Fibroblast of mammary gland (primary cell): Measurements from ENCODE around the gene GNB1.
"Not testable (repeated sequence)": the region's sequence is repeated elsewhere in the genome, so short reads cannot be mapped to it uniquely, and the experiment has no call there.

Experiments used
- DNase-seq: peaks from one replicate; pipeline ENCODE4 v3.0.0-alpha.2; 2010; ENCODE audit warnings: low read depth
- H3K4me3 ChIP-seq: 2 replicates; pipeline ENCODE4 v1.5.1; 2011; ENCODE audit warnings: low read depth, mild to moderate bottlenecking, low read length, moderate library complexity; ENCODE audit not compliant: control insufficient read depth
- TF ChIP-seq, protein P1 (sequence below): conservative IDR thresholded peaks from 2 replicates; pipeline ENCODE4 v1.5.1; 2011; ENCODE audit warnings: low read depth, low read length, inconsistent platforms; ENCODE audit not compliant: control insufficient read depth, insufficient read depth

Gene GNB1

DNA sequence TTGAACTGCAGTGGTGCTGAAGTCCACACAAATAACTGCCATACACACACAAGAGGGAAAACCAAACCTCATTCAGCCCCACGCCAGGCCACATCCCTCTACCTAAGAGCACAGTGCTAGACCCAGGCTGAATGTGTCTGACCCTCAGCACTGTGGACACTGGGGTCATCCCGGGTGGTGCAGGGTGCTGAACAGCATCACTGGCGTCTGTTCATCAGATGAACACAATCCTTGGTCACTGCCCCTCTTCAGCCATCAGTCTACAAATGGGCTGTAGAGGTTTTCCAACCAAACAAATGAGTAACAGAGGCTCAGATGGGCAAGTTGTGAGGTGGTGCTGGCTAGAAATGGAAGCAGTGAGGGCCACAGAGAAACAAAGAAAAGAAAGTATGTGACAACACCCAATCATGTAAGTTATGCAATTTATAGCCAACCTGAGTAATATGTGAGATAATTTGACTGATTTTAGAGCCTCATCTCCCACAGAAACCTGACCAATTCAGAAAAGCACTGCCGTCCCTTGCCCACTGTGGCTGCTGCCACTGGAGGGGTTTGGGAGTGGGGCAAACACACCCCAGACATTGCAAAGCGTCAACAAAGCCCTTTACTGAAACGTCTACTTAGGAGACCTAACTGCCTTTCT, 27.9 kb downstream of the GNB1 start:
- no peak for DNase-seq
- TF ChIP-seq, protein P1, sequence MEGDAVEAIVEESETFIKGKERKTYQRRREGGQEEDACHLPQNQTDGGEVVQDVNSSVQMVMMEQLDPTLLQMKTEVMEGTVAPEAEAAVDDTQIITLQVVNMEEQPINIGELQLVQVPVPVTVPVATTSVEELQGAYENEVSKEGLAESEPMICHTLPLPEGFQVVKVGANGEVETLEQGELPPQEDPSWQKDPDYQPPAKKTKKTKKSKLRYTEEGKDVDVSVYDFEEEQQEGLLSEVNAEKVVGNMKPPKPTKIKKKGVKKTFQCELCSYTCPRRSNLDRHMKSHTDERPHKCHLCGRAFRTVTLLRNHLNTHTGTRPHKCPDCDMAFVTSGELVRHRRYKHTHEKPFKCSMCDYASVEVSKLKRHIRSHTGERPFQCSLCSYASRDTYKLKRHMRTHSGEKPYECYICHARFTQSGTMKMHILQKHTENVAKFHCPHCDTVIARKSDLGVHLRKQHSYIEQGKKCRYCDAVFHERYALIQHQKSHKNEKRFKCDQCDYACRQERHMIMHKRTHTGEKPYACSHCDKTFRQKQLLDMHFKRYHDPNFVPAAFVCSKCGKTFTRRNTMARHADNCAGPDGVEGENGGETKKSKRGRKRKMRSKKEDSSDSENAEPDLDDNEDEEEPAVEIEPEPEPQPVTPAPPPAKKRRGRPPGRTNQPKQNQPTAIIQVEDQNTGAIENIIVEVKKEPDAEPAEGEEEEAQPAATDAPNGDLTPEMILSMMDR: no peak
- no peak overlapping the region for H3K4me3 ChIP-seq

DNA sequence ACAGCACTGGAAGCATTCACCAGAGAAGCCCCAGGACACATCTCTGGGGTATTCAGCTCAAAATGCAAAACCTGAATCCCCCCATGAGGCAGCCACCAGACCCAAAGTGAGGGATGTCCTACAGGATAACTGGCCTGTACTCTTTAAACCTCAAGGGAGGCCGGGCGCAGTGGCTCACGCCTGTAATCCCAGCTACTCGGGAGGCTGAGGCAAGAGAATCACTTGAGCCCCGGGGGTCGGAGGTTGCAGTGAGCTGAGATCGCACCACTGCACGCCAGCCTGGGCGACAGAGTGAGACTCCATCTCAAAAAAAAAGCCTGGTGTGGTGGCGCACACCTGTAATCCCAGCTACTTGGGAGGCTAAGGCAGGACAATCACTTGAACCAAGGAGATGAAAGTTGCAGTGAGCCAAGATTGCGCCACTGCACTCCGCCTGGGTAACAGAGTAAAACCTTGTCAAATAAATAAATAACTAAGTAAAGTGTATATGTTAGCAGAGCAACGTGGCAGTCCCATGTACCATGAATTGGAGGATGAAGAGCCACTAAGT, 29.1 kb downstream of the GNB1 start:
- DNase-seq, H3K4me3 ChIP-seq: not testable (repeated sequence)

DNA sequence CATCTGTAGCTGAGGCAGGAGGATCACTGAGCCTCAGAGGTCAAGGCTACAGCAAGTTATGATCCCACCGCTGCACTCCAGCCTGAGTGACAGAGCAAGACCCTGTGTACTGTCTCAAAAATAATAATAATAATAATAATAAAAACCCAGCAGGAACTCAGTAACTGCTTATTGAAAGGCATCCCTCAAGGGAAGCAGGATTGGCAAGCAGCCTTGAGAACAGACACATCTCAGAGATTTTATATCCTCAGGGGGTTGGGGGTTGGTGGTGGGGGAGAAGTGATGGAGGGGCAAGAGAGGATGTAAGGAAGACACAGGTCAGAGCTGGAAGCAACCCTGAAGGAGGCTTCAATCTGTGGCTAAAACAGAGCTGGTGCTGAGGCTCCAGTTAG, 29.6 kb downstream of the GNB1 start:
- no peak overlapping the region for H3K4me3 ChIP-seq
- no peak for DNase-seq
- TF ChIP-seq, protein P1: no peak

DNA sequence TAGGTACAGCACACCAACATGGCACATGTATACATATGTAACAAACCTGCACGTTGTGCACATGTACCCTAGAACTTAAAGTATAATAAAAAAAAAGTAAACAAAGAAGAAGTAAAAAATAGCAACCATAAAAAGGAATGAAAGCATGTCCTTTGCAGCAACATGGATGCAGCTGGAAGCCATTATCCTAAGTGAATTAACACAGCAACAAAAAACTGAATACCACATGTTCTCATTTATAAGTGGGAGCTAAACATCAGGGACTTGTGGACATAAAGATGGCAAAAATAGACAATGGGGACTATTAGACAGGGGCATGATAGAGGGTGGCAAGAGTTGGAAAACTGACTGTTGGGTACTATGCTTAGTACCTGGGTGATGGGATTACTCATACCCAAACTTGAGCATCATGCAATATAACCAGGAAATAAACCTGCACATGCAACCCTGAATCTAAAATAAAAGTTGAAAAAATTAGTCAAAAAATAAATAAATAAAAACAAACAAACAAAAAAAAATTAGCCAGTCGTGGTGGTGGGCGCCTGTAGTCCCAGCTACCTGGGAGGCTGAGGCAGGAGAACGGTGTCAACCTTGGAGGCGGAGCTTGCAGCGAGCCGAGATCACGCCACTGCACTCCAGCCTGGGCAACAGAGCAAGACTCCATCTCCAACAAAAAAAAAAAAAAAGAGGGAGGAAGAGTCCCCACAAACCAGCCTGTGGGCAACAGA, 30.8 kb downstream of the GNB1 start:
- not testable (repeated sequence) for H3K4me3 ChIP-seq, DNase-seq

DNA sequence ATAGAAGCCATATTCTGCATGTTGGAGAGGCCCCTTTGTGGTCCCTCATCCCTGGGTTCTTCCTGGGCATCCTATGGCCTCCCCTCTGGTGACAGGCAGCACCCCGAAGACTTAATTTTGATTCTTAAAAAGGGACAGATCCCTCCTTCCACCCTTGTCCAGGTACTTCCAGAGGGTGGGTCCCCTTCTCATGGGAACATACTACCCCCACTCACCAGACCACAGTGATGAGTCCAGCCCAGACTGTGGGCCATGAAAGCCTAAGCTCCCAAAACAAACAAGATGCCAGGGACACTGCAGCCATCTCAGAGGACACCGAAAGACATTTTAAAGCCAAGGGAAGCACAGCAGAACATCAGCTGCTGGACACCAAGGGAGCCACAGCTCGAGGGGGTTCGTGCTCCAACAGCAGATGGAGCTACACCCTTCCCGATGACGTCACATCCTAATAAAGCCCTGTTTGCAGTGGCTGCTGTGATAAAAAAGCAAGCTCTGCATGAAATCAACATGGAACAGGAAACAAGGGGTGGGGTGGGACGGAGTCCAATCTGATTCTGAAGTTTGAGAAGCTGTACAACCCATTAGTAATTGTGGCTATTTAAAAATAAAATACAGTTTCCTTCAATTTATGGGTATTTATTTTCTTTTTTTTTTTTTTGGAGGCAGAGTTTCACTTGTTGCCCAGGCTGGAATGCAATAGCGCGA, 32.4 kb downstream of the GNB1 start:
- no peak overlapping the region for H3K4me3 ChIP-seq
- TF ChIP-seq, protein P1: peak; percentile 48
- DNase-seq: peak; percentile 86

DNA sequence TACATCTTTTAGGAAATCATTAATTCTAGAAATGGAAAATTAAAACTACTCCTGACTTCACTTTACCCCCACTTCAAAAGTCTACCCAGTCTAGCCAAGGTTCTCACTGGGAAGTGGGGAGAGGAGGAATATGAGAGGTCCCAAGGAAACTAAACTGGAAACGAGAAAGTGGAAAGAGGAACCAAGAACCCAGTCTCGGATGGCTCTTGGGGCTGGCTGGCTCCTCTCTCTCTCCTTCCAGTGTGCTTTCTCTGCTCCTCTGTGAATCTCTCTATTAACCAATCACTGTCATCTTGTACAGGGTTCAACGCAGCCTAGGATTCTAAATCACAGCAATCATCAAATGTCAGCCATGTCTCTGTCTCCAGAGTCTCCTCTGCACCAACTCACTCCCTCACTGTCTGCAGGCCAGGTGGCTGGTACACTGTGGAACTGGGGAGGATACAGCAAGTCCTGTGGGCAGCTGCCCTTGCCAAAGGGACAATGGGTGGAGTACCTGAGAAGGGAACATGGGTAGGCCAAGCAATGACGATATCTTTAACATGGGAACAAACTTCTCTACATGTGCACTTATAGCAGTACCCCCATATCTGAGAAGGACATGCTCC, 33.7 kb downstream of the GNB1 start:
- TF ChIP-seq, protein P1: no peak
- no peak for DNase-seq
- H3K4me3 ChIP-seq: no peak overlapping the region

DNA sequence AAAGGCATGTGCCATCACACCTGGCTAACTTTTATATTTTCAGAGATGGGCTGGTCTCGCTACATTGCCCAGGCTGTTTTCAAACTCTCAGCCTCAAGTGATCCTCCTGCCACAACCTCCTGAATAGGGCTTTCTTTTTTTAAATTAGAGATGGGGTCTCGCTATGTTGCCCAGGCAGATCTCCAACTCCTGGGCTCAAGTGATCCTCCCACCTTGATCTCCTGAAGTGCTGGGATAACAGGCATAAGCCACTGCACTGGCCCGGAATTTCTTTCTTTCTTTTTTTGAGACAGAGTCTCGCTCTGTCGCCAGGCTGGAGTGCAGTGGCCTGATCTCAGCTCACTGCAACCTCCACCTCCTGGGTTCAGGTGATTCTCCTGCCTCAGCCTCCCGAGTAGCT, 34.7 kb downstream of the GNB1 start:
- H3K4me3 ChIP-seq, DNase-seq: not testable (repeated sequence)
